ENCODE measurements around the gene ACAT2.

GRCh38 chr6:159758031-159759001 lies 3.5 kb upstream of the ACAT2 start:
- TF ChIP-seq CTCF (IDR thresholded peaks at IDR 0.05), result no peak
- no peak for TF ChIP-seq POLR2A (IDR thresholded peaks at IDR 0.05)

Data from vagina (tissue), 2 donors.